HG03558 (cell line): Measurements from ENCODE around the gene EXPH5.

ENCODE experiments used
- ATAC-seq: cut with Tn5 transposase; IDR thresholded peaks from one replicate; pipeline ENCODE4 v1.9.1; 2021; ENCODE audit warnings: moderate number of reproducible peaks; ENCODE audit not compliant: unreplicated experiment; ENCODE audit errors: extremely low read depth

The EXPH5 gene

GRCh38 chr11:108565653-108566052 lies 27.9 kb downstream of the EXPH5 start:
- ATAC-seq, result no peak

DNA sequence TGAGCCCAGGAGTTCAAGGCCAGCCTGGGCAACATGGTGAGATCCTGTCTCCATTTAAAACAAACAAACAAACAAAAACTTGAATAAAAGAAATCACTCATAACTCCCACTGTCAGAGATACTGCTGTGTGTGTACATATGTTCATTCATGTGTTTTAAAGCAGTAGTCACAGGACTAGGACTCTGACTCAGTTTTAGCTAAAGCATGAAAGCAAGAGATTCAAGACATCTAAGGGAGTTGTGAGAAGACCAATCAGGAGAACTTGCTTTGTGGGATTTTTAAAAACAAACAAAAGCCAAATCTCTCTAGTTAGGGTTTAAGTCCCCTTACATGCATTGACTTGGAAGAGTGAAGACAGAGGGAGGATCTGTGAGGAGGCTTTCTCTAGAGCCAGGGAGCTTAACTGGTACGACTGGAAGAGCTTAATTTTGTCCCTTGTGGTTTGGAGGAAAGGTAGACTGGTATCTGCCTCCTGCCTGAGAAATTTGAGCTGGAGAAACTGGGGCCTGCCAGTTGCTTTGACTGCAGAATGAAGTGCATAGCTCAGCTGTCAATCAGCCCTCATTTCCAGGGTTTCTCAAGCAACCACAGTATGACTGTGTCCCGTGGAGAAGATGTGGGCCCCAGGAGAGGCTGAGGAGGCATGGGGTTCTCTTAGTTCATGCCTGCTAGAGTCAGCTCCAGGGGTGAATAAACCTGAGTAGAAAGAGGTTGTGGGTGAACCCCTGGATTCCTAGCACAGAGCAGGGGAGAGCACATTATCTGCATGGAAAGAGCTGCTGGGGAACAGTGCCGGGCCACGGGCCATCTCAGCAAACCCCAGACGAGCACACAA lies 30.6 kb downstream of the EXPH5 start:
- ATAC-seq, result no peak

DNA sequence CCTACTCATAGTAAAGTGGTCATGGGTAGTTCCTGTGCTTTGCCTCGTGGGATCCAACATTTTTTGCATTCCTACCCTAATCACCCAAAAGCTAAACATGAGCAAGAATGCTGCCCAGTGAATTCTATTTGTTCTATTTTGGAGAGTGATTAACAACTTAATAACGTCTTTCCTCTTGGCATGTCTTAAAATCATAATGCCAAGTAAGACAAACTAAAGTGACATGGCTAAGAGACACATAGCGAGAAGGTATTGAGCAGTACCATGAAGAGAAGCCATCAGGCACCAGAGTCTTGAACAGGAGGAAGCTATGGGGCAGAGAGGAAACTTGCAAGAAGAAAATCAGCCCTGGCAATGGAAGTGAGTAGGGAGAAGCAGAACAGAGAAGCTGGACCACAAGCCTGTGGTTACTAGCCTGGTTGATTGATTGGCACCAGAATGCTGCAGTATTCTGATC lies 32.0 kb downstream of the EXPH5 start:
- no peak for ATAC-seq

GRCh38 chr11:108559904-108560303 lies 33.7 kb downstream of the EXPH5 start:
- no peak for ATAC-seq

DNA sequence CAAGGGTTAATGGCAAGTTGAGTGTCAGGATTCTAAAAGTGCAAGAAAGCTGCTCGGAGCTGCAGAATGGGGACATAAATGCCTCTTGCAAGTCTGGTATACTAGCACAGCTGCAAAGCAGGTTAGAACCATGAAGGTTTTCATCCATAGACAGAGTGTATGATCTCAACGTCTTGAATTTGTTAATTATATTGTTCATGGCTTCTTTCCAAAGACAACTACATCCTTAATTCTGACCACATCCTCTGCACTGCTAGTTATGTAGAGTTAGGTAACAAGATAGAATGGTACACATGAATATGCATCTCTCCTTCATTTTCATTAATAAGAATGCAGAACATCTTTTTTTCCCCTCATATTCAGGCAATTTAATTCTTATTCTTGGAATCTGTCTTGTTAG lies 34.2 kb downstream of the EXPH5 start:
- ATAC-seq, result no peak

GRCh38 chr11:108558222-108558621 lies 35.3 kb downstream of the EXPH5 start:
- ATAC-seq, result peak; percentile 59

- no peak for ATAC-seq
These were observed 37.5 kb downstream of the EXPH5 start for GRCh38 chr11:108556019-108556418.

- no peak for ATAC-seq
These were observed 41.7 kb downstream of the EXPH5 start for GRCh38 chr11:108551651-108552462.

DNA sequence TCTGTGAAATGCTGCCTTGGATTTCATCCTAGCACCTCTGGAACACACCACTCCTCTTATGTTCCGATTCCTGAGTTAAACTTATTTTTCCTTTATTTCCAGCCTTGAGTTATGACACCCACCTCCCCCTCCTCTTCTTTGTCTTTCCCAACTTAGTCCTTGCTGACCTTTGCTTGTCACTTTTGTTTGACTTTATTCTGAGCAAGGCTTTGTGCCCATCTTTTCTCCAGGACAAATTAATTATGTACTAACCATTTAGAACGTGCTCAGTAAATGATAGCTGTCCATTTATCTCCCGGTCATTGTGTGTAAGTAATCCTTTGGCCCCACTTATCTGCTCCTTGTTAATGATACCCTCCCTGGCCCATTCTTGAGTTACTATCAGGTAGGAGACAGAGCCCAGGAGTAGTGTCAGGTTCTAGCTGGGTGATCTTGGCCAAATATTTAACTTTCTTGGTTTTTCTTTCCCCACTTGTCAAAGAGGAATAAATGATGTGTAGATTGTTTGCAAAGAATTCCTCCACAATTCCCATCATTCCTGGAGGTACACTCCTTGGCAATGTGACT lies 44.2 kb downstream of the EXPH5 start:
- no peak for ATAC-seq

DNA sequence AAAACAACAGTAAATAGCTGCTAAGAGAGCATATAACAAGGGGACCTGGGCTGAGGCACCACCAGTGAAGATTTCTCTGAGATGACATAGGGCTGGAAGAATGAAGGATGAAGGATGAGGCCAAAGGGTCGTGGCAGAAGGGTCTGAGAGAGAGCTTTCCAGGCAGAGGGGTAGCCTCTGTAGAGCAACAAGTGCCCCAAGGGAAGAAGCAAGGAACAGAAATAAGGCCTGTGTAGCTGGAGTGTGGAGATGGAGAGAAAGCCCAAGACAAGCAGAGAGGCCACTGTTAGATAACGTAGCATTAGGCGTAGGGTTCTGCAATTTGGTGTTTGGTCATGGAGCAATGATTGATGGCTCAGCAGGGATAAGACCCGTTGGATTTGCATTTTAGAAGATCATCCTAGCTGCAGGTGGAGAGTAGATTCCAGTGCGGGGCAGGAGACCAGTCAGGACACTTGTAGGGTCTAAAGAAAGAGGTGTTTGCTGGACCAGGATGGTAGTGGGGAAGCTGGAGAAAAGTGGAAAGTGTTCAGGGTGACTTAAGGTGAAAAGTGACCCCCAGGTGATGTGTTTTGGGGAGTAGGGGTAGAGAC lies 47.6 kb downstream of the EXPH5 start:
- no peak for ATAC-seq

DNA sequence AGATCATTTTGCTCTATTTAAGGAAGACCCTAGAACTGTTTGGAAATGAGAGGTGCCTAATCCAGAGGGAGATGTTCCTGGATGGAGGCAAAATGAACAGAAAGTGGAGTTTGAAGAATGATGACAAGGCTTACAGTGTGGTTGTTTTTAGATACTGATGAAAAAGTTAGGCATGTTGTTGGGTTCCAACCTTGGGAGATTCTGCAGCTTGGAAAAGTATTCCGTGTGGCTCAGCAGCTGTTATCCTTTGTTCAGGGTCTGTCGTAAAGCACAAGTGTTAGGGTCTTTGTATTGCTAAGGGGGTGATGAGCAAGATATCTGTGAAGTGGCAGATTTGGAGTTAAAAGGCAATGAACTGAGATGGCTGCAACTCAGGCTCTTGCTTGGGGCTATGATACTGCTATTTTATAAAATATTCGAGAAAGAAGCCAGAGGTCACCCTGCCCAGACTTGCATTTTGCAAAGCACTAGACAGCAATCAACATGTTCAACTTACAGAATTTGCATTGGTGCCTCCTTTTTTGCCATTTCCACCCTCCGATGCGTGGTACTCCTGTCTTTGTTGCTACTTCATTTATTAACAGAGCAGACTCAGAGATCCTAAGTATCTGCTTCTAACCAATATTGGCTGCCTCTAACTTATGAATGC lies 50.1 kb downstream of the EXPH5 start:
- no peak for ATAC-seq

- no peak for ATAC-seq
These were observed 52.0 kb downstream of the EXPH5 start for GRCh38 chr11:108541531-108541930.

DNA sequence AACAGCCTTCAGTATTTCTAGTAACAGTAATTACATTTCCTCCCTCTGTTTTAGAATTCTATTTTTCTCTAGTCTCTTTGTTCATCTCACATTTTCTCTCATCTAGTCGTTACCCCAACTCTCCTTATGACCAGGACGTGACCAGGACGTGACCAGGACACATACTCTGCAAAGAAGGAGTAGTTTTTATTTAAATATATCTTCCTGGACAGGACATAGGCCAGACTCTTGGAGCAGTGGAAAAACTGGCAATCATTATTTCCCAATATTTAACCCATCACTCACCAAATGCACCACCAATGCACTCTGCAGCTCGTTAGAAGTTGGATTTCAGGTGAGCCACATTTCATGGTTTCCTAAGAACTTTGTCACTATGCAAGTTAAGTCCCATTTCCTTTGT lies 55.1 kb downstream of the EXPH5 start:
- no peak for ATAC-seq

DNA sequence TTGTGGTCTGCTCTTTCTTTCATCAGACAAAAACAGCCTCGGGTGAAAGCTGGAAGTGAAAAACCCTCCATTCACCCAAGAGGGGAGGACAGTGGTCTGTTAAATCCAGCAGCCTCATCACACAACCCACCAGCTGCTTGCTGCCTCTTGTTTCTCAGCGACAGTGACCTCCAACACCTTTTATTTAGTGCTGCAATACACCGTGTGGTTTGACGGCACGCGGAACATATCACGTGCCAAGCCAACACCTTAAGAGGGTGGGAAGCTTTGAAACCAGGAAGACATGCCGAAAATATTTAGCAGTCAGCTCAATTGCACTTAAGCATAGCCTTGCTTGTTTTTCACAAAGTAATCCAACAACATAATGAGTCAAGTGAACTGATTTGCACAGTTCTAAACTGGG lies 55.5 kb downstream of the EXPH5 start:
- no peak for ATAC-seq

- no peak for ATAC-seq
These were observed 56.8 kb downstream of the EXPH5 start for GRCh38 chr11:108536783-108537182.

DNA sequence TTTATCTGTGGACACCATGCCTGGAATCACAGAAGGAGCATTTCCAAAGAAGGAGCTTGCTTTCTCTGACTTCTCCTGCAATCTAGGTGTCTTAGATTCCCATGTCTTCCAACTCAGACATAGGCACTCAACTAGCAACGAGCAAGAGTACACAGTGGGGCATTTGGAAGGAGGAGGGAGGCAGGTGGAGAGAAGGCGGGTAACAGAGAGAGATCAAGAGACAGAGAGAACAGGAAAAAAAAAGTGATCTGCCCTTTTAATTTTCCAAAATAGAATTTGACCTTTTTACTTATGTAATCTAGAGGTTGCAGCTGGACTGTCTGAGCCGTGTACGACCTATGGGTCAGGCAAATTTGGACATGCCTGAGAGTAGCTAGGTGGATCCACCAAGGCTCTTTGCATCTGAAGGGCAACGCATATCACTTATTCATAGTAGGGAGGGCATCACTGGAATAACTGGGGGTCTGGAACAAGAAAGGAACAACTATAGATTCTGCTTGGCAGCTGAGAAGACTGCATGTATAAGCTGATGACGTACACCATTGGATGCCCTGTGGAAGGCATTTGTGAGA lies 58.1 kb downstream of the EXPH5 start:
- ATAC-seq, result no peak

DNA sequence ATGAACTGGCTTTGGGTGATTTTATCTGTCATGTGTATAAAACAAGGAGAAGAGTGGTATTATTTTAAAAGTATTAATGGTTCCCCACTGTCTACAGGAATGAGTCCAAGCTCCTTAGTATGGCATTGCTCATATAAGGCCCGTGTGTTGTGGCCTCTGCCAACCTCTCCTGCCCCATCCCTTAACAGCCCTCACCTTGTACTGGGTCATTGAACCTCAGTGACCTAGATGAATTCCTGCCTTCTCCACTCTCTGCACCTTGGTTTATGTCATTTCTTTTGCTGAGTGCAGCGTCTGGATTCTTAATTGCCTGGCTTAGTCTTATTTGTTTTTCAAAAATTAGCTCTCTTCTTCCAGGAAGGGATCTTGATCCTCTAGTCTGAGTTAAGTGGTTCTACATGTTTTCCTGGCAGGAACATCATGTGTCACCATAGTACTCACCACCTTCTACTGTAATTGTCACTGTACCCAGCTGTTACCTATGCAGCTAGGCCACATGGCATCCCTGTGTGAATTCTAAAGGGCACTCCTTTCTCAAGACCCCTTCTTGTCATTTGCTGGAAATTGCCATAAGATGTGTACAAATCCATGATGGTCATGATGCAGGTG lies 59.2 kb downstream of the EXPH5 start:
- no peak for ATAC-seq

DNA sequence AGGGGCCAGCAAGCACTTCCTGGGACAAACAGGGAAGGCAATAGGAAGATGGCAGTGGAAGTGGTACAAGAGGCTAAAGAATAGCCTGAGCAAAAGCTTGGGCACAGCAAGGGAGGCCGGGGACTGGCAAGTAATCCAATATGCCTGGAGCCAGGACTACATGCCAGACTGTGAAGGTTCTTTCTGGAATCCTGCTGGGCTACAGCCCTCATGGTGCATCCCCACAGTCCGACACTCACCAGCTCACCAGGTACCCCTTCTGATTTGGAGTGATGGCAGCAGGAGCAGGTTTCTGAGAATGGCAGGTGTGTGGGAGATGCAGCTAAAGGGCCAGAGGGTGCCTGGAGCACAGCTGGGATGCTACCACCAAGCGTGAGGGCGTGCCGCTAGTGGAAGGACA lies 63.1 kb downstream of the EXPH5 start:
- no peak for ATAC-seq

DNA sequence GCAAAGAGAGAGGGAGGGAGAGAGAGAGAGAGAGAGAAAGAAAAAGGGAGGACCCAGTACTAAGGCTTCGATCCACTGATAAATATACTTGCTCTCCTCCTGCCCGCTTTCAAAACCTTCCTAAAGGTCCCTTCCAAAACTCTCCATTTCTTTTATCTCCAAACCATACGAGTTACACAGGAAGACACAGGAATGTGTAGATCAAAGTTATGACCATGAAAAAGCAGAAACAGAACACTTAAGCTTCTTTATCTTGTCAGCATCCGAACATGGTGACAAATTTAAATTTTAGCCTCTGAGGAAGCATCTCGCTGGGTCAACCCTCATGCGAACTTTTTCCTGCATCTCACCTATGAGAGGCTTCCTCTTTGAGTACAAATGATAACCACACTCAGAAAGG lies 66.2 kb downstream of the EXPH5 start:
- no peak for ATAC-seq

- ATAC-seq, result no peak
These were observed 68.4 kb downstream of the EXPH5 start for GRCh38 chr11:108525161-108525560.
